ENCODE results near the gene SPATA31C2.
"Not testable (repeated sequence)": the region's sequence is repeated elsewhere in the genome, so short reads cannot be mapped to it uniquely, and the experiment has no call there.

Gene SPATA31C2

GRCh38 chr9:88138375-88138774 lies at the start of gene SPATA31C2:
SPATA31C2 (minus strand) TSS chr9:88138475; CDS start chr9:88138446, 29 bp downstream.
- DNase-seq = not testable (repeated sequence)

- DNase-seq = no peak
These were observed 49.4 kb upstream of the SPATA31C2 start for GRCh38 chr9:88187631-88188030.

- DNase-seq = no peak
These were observed 48.3 kb upstream of the SPATA31C2 start for GRCh38 chr9:88186495-88187110.

GRCh38 chr9:88184976-88185375 lies 46.7 kb upstream of the SPATA31C2 start:
- DNase-seq = no peak

- DNase-seq = no peak
These were observed 45.7 kb upstream of the SPATA31C2 start for GRCh38 chr9:88183798-88184495.

GRCh38 chr9:88182501-88182900 lies 44.2 kb upstream of the SPATA31C2 start:
- no peak for DNase-seq

GRCh38 chr9:88180081-88180765 lies 41.9 kb upstream of the SPATA31C2 start:
- DNase-seq = no peak

- DNase-seq = peak; percentile 2 to 34
These were observed 40.8 kb upstream of the SPATA31C2 start for GRCh38 chr9:88179062-88179521.

- DNase-seq = no peak
These were observed 40.4 kb upstream of the SPATA31C2 start for GRCh38 chr9:88178641-88179040.

- no peak for DNase-seq
These were observed 39.1 kb upstream of the SPATA31C2 start for GRCh38 chr9:88177371-88177770.

- DNase-seq = no peak
These were observed 36.0 kb upstream of the SPATA31C2 start for GRCh38 chr9:88174324-88174723.

GRCh38 chr9:88173378-88173999 lies 35.2 kb upstream of the SPATA31C2 start:
- peak; percentile 51 to 71 for DNase-seq

- no peak for DNase-seq
These were observed 31.4 kb upstream of the SPATA31C2 start for GRCh38 chr9:88169700-88170099.

GRCh38 chr9:88168564-88168963 lies 30.3 kb upstream of the SPATA31C2 start:
- no peak for DNase-seq

GRCh38 chr9:88166660-88167059 lies 28.4 kb upstream of the SPATA31C2 start:
- DNase-seq = no peak

- DNase-seq = no peak
These were observed 26.6 kb upstream of the SPATA31C2 start for GRCh38 chr9:88164850-88165249.

GRCh38 chr9:88161144-88161543 lies 22.9 kb upstream of the SPATA31C2 start:
- no peak for DNase-seq

GRCh38 chr9:88143957-88144625 lies 5.8 kb upstream of the SPATA31C2 start:
- no peak for DNase-seq

GRCh38 chr9:88143179-88143578 lies 4.9 kb upstream of the SPATA31C2 start:
- no peak for DNase-seq

GRCh38 chr9:88133552-88133951 lies 4.7 kb downstream of the SPATA31C2 start:
- DNase-seq = not testable (repeated sequence)

- DNase-seq = not testable (repeated sequence)
These were observed 8.7 kb downstream of the SPATA31C2 start for GRCh38 chr9:88129556-88129955.

GRCh38 chr9:88127700-88128300 lies 10.5 kb downstream of the SPATA31C2 start:
- DNase-seq = not testable (repeated sequence)
